ENCODE results near the gene TTYH2. TPM values are rescaled to one million over a fixed set of nuclear protein-coding genes. Genes with fewer than 3 reads are reported as not detected.

The TTYH2 gene, protein sequence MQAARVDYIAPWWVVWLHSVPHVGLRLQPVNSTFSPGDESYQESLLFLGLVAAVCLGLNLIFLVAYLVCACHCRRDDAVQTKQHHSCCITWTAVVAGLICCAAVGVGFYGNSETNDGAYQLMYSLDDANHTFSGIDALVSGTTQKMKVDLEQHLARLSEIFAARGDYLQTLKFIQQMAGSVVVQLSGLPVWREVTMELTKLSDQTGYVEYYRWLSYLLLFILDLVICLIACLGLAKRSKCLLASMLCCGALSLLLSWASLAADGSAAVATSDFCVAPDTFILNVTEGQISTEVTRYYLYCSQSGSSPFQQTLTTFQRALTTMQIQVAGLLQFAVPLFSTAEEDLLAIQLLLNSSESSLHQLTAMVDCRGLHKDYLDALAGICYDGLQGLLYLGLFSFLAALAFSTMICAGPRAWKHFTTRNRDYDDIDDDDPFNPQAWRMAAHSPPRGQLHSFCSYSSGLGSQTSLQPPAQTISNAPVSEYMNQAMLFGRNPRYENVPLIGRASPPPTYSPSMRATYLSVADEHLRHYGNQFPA
- 9.9 TPM for polyA plus RNA-seq (2012; ENCODE audit: insufficient read depth, insufficient read length, low read depth)

GRCh38 chr17:74212913-74213791 lies at the start of gene TTYH2:
TSS of gene TTYH2 (plus strand) at chr17:74213571. CDS start at chr17:74213588, 17 bp downstream.
- Histone ChIP-seq H3K27me3 (no peaks in the 10 kb centered on the region), H3K9me3 (no peaks in the 10 kb centered on the region), H3K36me3 (peaks cover 42% of the 10 kb centered on the region), H3K4me3 (ENCODE audit: low read depth, low read length) (peak within 1 kb of the TSS; percentile 63), H3K4me1 (peaks cover 33% of the 10 kb centered on the region)
- DNase-seq = peak; percentile 92
- TF ChIP-seq CTCF (IDR thresholded peaks at IDR 0.05; ENCODE audit: low read depth, low read length) = no peak

DNA sequence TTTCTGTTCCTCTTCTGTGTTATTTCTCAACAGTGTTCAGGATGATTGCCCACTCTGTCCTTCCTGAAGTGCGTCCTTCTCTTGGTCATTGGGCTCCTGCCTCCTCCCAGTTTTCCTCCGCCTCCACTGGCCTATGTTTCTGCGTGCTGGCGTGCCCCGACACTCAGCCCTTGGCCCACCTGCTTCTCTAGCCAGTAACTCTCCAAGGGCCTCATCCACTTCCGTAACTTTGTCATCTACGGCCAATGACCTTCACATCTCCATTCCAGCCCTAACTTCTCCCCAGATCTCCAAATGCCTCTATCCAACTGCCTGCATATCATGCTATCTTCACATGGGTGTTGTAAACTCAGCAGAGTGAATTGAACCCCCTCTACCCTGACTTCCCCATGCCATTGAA lies 49.5 kb upstream of the TTYH2 start:
- no peak for DNase-seq
- Histone ChIP-seq H3K4me1 (no peaks in the 10 kb centered on the region), H3K4me3 (ENCODE audit: low read depth, low read length) (no peak overlapping the region), H3K36me3 (no peaks in the 10 kb centered on the region), H3K27me3 (no peaks in the 10 kb centered on the region), H3K9me3 (no peaks in the 10 kb centered on the region)
- TF ChIP-seq CTCF (IDR thresholded peaks at IDR 0.05; ENCODE audit: low read depth, low read length) = no peak

GRCh38 chr17:74164446-74165045 lies 48.8 kb upstream of the TTYH2 start:
- Histone ChIP-seq H3K4me1 (no peaks in the 10 kb centered on the region), H3K27me3 (no peaks in the 10 kb centered on the region), H3K36me3 (no peaks in the 10 kb centered on the region), H3K4me3 (ENCODE audit: low read depth, low read length) (no peak overlapping the region), H3K9me3 (no peaks in the 10 kb centered on the region)
- no peak for DNase-seq
- TF ChIP-seq CTCF (IDR thresholded peaks at IDR 0.05; ENCODE audit: low read depth, low read length) = no peak

DNA sequence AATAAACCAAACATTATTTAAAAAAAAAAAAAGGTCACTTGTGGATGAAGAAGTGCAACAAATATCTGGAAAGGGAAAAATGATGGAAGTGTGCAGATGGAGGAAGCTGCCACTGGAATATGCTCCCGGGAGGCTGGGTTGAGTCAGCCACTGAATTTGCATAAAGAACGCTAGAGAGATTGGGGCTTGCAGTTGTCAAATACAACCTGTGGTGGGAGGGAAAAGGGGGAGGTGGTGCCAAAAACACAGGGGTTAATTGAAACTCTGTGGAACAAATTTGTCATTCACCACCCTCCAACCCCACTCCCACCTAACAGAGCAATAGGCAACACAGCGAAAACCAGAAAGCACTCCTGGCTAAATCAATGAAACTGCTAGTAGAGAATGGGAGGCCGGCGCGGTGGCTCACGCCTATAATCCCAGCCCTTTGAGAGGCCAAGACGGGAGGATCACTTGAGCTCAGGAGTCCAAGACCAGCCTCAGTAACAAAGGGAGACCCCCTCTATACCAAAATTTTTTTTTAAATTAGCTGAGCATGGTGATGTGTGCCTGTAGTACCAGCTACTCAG lies 47.5 kb upstream of the TTYH2 start:
- H3K4me1 ChIP-seq = no peaks in the 10 kb centered on the region; the same call in 1 of the 2 replicates
- H3K4me3 ChIP-seq (ENCODE audit: low read depth, low read length) = no peak overlapping the region
- TF ChIP-seq CTCF (IDR thresholded peaks at IDR 0.05; ENCODE audit: low read depth, low read length) = no peak
- H3K27me3 ChIP-seq = no peaks in the 10 kb centered on the region
- no peaks in the 10 kb centered on the region for H3K36me3 ChIP-seq
- no peak for DNase-seq
- H3K9me3 ChIP-seq = no peaks in the 10 kb centered on the region

- Histone ChIP-seq H3K9me3 (no peaks in the 10 kb centered on the region), H3K4me1 (no peaks in the 10 kb centered on the region; the same call in 1 of the 2 replicates), H3K27me3 (no peaks in the 10 kb centered on the region), H3K4me3 (ENCODE audit: low read depth, low read length) (no peak overlapping the region), H3K36me3 (no peaks in the 10 kb centered on the region)
- no peak for TF ChIP-seq CTCF (IDR thresholded peaks at IDR 0.05; ENCODE audit: low read depth, low read length)
- DNase-seq = no peak
Measured at GRCh38 chr17:74170924-74171323, 42.4 kb upstream of the TTYH2 start.
